HAP-1 (cell line): ENCODE data around the gene PHLDB1.

Source experiments
- DNase-seq, 2 experiments: peaks; one replicate each; pipeline ENCODE4 v3.0.0-alpha.2; 2016 to 2020; ENCODE audit warnings: low spot score in 2 of 2
- H3K27me3 ChIP-seq: fragments of 250-450 bp; sonication (Bioruptor Pico); 2 replicates; pipeline ENCODE4 v1.5.1; 2020; ENCODE audit warnings: low read depth, mild to moderate bottlenecking, moderate library complexity
- H3K36me3 ChIP-seq: fragments of 250-450 bp; sonication (Bioruptor Pico); replicated peaks from 2 replicates; pipeline ENCODE4 v1.5.1; 2020; ENCODE audit warnings: mild to moderate bottlenecking
- H3K4me1 ChIP-seq: fragments of 250-450 bp; sonication (Bioruptor Pico); 2 replicates; pipeline ENCODE4 v1.5.1; 2020; ENCODE audit warnings: mild to moderate bottlenecking
- H3K4me3 ChIP-seq: fragments of 250-450 bp; sonication (Bioruptor Pico); 2 replicates; pipeline ENCODE4 v1.5.1; 2020; ENCODE audit warnings: mild to moderate bottlenecking, moderate library complexity
- H3K9me3 ChIP-seq: fragments of 250-450 bp; sonication (Bioruptor Pico); 2 replicates; pipeline ENCODE4 v1.5.1; 2020; ENCODE audit warnings: mild to moderate bottlenecking, moderate library complexity
- in situ Hi-C: fragments of 300-500 bp; cut with MboI; formaldehyde crosslinking; loops from 3 replicates; pipeline ENCODE4 v1.14.3; 2020; ENCODE audit warnings: low sequenced_read_pairs, inconsistent platforms, mixed read lengths

PHLDB1 gene

DNA sequence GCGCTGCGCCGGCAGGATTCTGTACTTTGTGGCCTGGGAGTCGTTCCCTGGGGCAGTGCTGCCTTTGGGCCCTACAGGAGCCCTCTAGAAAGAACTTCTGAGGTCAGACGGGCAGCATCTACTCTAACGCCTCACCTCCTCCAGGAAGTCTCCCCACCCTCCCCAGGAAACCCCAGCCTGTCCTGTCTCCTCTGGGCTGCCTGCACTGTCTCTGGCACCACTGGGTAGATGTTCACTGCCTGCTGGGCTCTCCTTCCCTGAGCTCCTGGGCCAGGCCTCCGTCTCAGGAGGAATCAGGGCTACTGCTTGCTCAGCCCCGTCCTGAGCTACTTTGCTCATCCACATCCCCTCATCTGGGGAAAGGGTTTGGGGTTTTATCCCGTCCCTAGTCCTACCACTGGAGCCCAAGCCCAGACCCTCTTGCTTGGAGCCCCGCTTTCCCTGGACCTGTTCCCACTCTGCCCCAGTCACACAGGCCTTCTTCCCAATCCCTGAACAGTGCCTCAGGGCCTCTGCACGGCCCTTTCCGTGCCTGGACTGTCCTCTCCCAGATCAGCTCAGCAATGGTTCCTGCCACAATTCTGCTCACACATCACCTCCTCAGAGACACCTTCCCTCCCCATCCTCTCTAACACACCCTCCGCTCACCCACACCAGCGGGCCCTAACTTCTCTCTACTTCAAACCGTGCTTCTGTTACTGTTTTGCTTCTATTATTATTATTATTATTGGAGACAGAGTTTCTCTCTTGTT lies 83.3 kb downstream of the PHLDB1 start:
- in situ Hi-C loops, result no loop called here
- Histone ChIP-seq H3K27me3 (no peaks in the 10 kb centered on the region), H3K9me3 (no peaks in the 10 kb centered on the region), H3K4me3 (no peak overlapping the region; the same call in 1 of the 2 replicates), H3K36me3 (no peaks in the 10 kb centered on the region), H3K4me1 (peaks cover 13% of the 10 kb centered on the region)
- no peak for DNase-seq

DNA sequence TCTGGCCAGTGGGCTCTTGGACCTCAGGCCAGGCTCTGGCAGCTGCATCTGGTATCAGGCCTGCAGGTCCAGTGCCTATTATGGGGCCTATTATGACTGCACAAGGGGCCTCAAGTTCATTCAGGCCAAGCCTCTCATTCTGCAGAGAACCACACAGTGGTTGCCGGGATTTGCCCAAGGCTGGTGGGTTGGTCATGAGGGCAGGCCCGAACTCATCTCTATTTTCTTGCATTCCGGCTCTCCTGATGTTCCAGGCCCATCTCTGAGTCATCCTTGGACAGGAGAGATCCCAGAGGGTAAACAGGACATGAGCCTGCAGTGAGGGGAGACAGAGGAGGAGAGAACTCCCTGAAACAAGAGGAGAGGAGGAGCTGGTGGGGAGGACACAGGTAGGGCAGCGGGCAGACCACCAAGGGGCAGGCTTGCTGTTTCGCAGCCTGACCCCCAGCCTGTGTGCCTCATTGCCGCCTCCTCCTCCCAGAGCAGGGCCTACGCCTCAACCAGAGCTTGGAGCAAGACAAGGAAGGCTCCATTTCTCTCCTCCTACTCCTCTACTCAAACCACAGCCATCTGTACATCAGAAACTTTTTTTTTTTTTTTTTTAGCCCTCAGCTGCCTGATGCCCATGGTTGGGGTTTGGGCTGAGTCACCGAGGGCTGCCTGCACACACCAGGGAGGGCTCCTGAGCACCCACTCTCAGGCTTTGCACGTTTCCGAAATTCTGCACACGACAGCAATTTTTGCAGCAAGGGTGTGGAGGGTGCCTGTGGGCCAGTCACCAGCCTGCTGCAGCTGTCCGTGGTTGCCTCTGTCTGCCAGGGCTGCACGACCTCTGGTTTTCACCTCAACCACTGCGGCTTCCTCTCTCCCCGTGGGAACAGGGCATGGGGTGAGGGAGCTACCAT lies 84.8 kb downstream of the PHLDB1 start:
- Histone ChIP-seq H3K36me3 (no peaks in the 10 kb centered on the region), H3K4me3 (no peak overlapping the region), H3K27me3 (no peaks in the 10 kb centered on the region), H3K4me1 (peaks cover 13% of the 10 kb centered on the region), H3K9me3 (no peaks in the 10 kb centered on the region)
- no peak for DNase-seq
- in situ Hi-C loops, result no loop called here

DNA sequence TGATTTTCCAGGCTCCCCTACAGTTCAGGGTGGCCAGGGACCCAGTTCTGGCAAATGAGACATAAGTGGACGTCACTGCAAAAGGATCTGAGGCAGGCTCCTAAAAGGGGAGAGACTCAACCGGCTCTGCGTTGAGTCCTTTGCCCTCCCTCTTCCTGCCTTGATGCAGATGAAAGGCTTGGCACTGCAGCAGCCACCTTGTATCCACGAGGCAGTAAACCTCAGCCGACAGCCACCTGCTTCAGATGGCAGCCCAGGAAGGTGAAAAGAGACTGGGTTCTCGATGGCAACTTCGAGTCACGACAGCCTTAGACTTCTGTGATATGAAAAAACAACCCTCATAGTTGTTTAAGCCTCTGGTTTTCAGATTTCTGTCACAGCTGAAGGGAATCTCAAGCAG lies 86.8 kb downstream of the PHLDB1 start:
- H3K4me1 ChIP-seq, result peaks cover 13% of the 10 kb centered on the region
- no peaks in the 10 kb centered on the region for H3K36me3 ChIP-seq
- no peak overlapping the region for H3K4me3 ChIP-seq
- H3K27me3 ChIP-seq, result no peaks in the 10 kb centered on the region
- no peak for DNase-seq
- no peaks in the 10 kb centered on the region for H3K9me3 ChIP-seq
- in situ Hi-C loops, result no loop called here

DNA sequence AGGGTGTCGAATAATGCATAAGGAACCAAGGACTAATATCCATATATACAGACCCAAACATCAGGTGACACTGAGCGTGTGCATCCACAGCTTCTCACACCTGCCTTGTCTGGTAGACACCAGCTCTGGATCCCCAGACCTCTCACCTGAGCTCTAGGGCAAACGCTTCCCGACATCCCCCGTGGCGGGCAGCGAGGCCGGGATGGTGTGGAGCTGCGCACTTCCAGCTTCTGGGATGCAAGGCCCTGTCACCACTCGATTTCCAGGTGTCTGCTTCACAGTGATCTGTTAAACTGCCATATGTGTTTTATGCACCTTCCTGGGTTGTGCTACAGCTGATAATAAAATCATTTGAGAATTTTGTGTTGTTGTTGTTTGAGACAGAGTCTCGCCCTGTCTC lies 87.4 kb downstream of the PHLDB1 start:
- Histone ChIP-seq H3K27me3 (no peaks in the 10 kb centered on the region), H3K4me1 (peaks cover 9% of the 10 kb centered on the region), H3K9me3 (no peaks in the 10 kb centered on the region), H3K36me3 (no peaks in the 10 kb centered on the region), H3K4me3 (no peak overlapping the region)
- in situ Hi-C loops, result no loop called here
- DNase-seq, result no peak

DNA sequence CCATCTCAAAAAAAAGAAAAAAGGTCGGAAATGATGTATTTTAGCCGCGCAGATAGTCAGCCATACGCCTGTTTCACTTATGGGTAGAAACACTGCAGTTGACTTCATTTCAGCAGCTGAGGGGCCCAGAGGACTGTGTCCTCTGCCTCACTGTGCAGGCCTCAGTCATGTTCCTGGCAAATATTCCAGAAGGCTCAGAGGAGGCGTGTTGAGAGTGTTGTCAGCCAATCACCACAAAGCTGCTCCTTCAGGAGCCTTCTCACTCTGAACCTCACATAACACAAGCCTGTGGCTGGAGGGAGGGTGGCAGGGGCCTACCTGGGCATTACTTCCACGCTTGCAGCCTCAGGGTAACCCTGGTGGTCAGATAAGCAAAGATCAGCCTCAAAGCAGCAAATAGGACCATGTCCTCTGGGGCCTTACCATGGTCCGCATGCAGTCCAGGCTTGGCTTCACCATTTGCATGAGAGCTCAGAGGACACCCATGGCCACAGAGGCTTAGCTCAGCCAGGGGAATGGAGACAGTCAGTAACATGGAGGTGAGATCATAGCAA lies 89.3 kb downstream of the PHLDB1 start:
- Histone ChIP-seq H3K4me1 (peaks cover 3% of the 10 kb centered on the region), H3K9me3 (no peaks in the 10 kb centered on the region), H3K4me3 (no peak overlapping the region), H3K27me3 (no peaks in the 10 kb centered on the region), H3K36me3 (no peaks in the 10 kb centered on the region)
- DNase-seq, result no peak
- in situ Hi-C loops, result no loop called here

DNA sequence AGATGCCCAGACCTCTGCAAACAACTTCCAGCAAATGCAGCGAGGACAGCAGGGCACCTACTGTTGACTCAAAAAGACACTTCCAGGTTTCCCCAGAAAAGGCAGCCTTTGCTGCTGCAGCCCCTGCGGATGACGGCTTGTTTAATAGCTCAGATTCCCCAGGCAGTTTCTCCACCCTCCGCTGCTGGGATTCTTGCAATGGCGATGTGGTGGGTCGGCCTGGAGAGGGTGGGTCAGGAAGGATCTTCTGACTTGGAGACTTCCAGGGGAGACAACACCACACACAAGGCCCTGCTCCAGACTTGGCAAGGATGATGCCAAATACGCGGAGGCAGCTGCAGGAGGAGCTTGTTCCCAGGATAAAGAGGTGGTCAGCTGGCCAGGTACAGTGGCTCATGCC lies 89.9 kb downstream of the PHLDB1 start:
- Histone ChIP-seq H3K4me3 (no peak overlapping the region), H3K9me3 (no peaks in the 10 kb centered on the region), H3K36me3 (no peaks in the 10 kb centered on the region), H3K27me3 (no peaks in the 10 kb centered on the region), H3K4me1 (peaks cover 9% of the 10 kb centered on the region)
- in situ Hi-C loops, result no loop called here
- DNase-seq, result no peak

DNA sequence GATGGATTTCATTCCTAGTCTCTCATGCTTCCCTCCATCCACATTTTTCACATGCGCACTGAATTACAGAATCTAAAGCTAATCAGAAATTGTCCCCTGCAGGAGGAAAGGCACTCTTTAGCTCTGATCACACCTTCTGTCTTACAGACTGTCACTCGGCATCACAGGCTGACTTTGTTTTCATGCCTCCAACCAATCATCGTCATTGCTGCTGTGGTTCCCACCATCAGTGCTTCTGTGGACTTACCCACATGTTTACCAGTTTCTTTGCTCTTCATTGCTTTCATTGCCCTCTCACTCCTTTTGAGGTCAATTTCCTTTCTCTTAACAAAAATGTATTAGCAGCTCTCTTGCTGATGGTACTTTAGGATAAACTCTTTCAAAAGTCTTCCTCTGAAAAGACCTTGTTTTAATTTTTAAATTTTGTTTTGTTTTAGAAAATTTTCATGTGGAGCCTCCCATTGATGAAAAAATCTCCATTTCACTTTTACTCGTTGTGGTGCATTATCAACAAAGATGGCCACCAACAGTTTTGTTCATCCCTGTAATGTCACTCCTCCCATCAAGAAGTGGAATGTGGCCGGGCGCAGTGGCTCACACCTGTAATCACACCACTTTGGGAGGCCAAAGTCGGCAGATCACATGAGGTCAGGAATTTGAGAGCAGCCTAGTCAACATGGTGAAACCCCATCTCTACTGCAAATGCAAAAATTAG lies 92.2 kb downstream of the PHLDB1 start:
- no peaks in the 10 kb centered on the region for H3K36me3 ChIP-seq
- in situ Hi-C loops, result no loop called here
- DNase-seq, result no peak
- H3K4me3 ChIP-seq, result no peak overlapping the region
- no peaks in the 10 kb centered on the region for H3K9me3 ChIP-seq
- no peaks in the 10 kb centered on the region for H3K27me3 ChIP-seq
- peaks cover 13% of the 10 kb centered on the region for H3K4me1 ChIP-seq

DNA sequence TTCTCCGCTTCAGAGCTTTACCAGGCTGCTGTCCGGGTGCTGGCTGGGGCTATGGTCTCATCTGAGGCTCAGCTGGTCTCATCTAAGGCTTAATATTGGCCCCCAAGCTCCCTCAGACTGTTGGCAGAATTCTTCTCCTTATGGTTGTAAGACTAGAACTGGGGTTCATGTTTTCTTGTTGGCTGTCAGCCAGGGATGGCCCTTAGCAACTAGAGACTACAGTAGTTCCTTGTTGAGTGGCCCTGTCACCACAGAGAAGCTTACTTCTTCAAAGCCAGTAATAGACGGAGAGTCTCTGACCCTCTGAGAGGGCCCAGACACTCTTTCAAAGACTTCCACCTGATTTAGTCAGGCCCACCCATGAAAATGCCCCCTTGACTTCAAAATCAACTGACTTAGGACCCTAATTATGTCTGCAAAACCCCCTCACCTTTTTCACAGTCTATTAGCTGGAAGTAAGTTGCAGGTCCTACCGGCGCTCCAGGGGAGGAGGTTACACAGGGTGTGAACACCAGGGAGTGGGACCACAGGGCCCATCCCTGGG lies 96.2 kb downstream of the PHLDB1 start:
- Histone ChIP-seq H3K27me3 (no peaks in the 10 kb centered on the region), H3K4me3 (no peak overlapping the region), H3K4me1 (peaks cover 27% of the 10 kb centered on the region), H3K36me3 (no peaks in the 10 kb centered on the region), H3K9me3 (no peaks in the 10 kb centered on the region)
- no peak for DNase-seq
- in situ Hi-C loops, result no loop called here

DNA sequence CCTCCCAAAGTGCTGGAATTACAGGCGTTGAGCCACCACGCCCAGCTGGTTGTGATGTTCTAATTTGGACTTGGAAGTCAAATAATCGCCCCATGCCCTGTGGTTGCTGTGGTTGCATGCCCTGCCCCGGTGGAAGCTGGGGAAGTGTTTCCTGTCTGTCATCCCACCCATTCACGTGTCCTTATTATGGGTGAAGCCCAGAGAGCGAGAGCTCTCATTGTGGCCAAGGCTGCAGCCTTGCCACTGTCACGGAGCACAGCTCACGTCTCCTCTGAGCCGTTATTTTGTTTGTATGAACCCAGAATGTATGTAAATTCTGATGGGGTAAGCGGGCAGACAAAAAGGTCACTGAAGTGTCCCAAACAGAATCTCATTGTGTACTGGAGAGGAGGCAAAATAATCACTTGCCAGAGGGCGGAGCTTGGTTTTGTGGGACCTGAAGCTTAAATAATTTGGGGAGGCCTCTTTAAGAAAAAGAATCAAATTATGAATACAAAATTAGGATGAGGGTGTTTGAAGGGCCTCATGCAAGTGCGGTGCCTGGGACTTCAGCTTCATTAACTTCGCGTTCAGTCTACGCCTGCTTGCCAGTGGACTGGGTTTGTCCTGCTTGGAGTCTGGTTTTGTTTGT lies 97.8 kb downstream of the PHLDB1 start:
- Histone ChIP-seq H3K36me3 (no peaks in the 10 kb centered on the region), H3K9me3 (no peaks in the 10 kb centered on the region), H3K27me3 (no peaks in the 10 kb centered on the region), H3K4me1 (peaks cover 27% of the 10 kb centered on the region), H3K4me3 (no peak overlapping the region)
- peak; percentile 63 to 66 for DNase-seq
- in situ Hi-C loops, result no loop called here

DNA sequence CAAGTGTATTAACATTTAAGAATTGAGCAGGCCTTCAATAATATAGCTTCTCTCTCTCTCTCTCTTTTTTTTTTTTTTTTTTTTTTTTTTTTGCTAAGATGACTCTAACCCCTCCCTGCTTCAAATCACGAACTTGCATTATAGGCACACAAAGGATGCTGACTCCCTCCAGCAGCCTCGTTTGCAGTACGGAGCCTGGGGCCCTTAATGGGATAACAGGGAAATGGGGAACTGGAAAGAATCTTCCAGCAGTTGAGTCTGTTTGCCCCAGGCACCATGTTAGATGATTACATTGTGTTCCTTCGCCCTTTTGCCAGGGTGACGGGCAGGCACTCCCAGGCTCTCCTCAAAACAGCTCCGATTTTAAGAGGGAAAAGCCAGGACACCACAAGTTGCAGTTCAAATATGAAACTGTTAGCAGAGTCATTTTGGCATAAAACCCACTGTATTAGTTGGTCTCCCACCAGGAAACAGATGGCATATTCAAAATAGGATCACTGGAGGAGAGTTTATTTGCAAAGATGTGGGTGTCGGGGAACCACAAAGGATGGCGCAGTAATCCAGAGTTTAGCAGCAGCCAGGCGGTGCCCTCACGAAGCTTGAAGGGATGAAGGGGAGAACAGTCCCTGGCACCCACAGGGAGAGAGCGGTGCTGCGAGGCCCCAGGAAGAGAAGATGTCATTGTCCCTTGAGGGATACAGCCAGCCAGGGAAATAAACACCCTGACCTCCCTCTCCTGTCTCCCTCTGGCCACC lies 98.6 kb downstream of the PHLDB1 start:
- Histone ChIP-seq H3K9me3 (no peaks in the 10 kb centered on the region), H3K27me3 (no peaks in the 10 kb centered on the region), H3K4me3 (no peak overlapping the region), H3K4me1 (peaks cover 27% of the 10 kb centered on the region), H3K36me3 (no peaks in the 10 kb centered on the region)
- in situ Hi-C loops, result no loop called here
- DNase-seq, result peak in 1 of 2 experiments; percentile 70

DNA sequence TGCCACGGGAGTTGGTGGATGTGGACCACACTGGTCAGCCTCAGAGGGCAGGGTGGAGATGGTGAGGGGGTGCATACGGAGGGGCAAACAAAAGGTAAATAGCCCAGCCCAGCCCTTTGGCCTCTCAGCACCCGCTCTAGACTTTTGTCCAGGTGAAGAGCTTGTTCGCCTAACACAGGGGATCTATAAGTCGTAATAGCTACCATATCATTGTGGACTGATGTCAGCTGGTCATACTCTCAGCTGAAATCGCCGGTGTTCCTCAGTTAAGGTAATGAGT lies 99.1 kb downstream of the PHLDB1 start:
- Histone ChIP-seq H3K4me3 (no peak overlapping the region), H3K9me3 (no peaks in the 10 kb centered on the region), H3K4me1 (peaks cover 26% of the 10 kb centered on the region), H3K36me3 (no peaks in the 10 kb centered on the region), H3K27me3 (no peaks in the 10 kb centered on the region)
- in situ Hi-C loops, result no loop called here
- DNase-seq, result no peak
